Tibial nerve (tissue), 3 donors: Measurements from ENCODE around the gene PAIP2.

ENCODE experiments used
- POLR2A ChIP-seq, 2 donors: fragments of 450-650 bp; IDR thresholded peaks; one replicate each; pipeline ENCODE4 v1.6.1; 2017; ENCODE audit warnings: antibody characterized with exemption in 2 of 2, mild to moderate bottlenecking in 2 of 2, moderate library complexity in 2 of 2
- TF ChIP-seq, protein P1 (sequence below), 5 experiments: fragments of 200-600 bp in 3 of 5; fragments of 450-650 bp in 2 of 5; sonication (generic) in 3 of 5; IDR thresholded peaks; one replicate each; pipeline ENCODE4 v1.5.1; 2016 to 2019; ENCODE audit warnings: antibody characterized with exemption in 5 of 5, mild to moderate bottlenecking in 3 of 5, moderate library complexity in 2 of 5

DNA sequence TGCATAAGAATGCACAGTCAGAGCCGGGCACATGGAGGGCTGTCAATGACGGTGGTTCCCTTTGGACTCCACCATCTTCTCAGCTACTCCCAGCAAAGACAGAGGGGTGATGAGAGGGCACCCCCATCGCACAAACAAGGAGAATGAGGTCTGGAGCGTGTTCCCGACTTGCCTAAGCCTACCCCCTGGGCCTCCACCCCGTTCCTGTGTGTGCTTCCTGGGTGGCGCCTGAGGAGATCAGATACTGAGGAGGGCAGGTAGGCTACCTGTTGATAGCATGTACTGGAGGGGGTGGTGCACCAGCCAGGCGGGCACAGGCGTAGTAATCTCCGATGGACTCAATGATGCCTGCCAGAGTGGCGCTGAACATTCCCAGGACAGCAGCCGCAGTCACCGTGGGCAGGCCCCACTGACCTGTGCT is 37.3 kb downstream of the PAIP2 start:
- TF ChIP-seq, protein P1, sequence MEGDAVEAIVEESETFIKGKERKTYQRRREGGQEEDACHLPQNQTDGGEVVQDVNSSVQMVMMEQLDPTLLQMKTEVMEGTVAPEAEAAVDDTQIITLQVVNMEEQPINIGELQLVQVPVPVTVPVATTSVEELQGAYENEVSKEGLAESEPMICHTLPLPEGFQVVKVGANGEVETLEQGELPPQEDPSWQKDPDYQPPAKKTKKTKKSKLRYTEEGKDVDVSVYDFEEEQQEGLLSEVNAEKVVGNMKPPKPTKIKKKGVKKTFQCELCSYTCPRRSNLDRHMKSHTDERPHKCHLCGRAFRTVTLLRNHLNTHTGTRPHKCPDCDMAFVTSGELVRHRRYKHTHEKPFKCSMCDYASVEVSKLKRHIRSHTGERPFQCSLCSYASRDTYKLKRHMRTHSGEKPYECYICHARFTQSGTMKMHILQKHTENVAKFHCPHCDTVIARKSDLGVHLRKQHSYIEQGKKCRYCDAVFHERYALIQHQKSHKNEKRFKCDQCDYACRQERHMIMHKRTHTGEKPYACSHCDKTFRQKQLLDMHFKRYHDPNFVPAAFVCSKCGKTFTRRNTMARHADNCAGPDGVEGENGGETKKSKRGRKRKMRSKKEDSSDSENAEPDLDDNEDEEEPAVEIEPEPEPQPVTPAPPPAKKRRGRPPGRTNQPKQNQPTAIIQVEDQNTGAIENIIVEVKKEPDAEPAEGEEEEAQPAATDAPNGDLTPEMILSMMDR (IDR thresholded peaks at IDR 0.05), result no peak
- no peak for TF ChIP-seq POLR2A (IDR thresholded peaks at IDR 0.05)
